OCI-LY1 (cell line): ENCODE data around the gene ATP9B.

Experiments used
- H2AFZ ChIP-seq: fragments of 200-600 bp; sonication (generic), shearing (Covaris generic); 2 replicates; pipeline ENCODE4 v1.6.0; 2014; ENCODE audit warnings: antibody characterized with exemption, mild to moderate bottlenecking, low read length
- H3F3A ChIP-seq: fragments of 200-600 bp; sonication (generic), shearing (Covaris generic); 2 replicates; pipeline ENCODE4 v1.6.0; 2014; ENCODE audit warnings: mild to moderate bottlenecking, antibody characterized with exemption, low read length, moderate library complexity; ENCODE audit not compliant: insufficient read depth
- H3K27ac ChIP-seq: fragments of 200-600 bp; sonication (generic); 2 replicates; pipeline ENCODE4 v1.5.1; 2014; ENCODE audit warnings: low read length, mixed run types, mild to moderate bottlenecking, low read depth; ENCODE audit not compliant: poor library complexity, severe bottlenecking
- H3K27me3 ChIP-seq: fragments of 200-600 bp; sonication (generic); 2 replicates; pipeline ENCODE4 v1.6.0; 2014; ENCODE audit warnings: antibody characterized with exemption, mild to moderate bottlenecking, low read length, moderate library complexity; ENCODE audit not compliant: insufficient read depth
- H3K36me3 ChIP-seq: fragments of 200-600 bp; sonication (generic); 2 replicates; pipeline ENCODE4 v1.6.1; 2014; ENCODE audit warnings: mild to moderate bottlenecking, antibody characterized with exemption, low read length, moderate library complexity, mixed read lengths; ENCODE audit not compliant: insufficient read depth
- H3K4me1 ChIP-seq: fragments of 200-600 bp; sonication (generic); 2 replicates; pipeline ENCODE4 v1.5.1; 2014; ENCODE audit warnings: mild to moderate bottlenecking, low read length, moderate library complexity; ENCODE audit not compliant: insufficient read depth, severe bottlenecking
- H3K4me2 ChIP-seq: fragments of 200-600 bp; sonication (generic), shearing (Covaris generic); 2 replicates; pipeline ENCODE4 v1.6.1; 2014; ENCODE audit warnings: low read length
- H3K4me3 ChIP-seq: fragments of 200-600 bp; sonication (generic); 2 replicates; pipeline ENCODE4 v1.5.1; 2014; ENCODE audit warnings: low read length, low read depth, mild to moderate bottlenecking, mixed read lengths; ENCODE audit not compliant: poor library complexity, severe bottlenecking
- H3K79me2 ChIP-seq: fragments of 200-600 bp; shearing (Covaris generic); 2 replicates; pipeline ENCODE4 v1.6.1; 2016; ENCODE audit warnings: mixed run types, low read length, mixed read lengths; ENCODE audit not compliant: insufficient read depth
- H3K9ac ChIP-seq: fragments of 200-600 bp; sonication (generic), shearing (Covaris generic); 2 replicates; pipeline ENCODE4 v1.6.1; 2014; ENCODE audit warnings: mild to moderate bottlenecking, low read length, mixed read lengths
- H3K9me2 ChIP-seq: fragments of 200-600 bp; sonication (generic), shearing (Covaris generic); 2 replicates; pipeline ENCODE4 v1.6.1; 2014; ENCODE audit warnings: low read depth, mild to moderate bottlenecking, low read length, mixed read lengths
- H3K9me3 ChIP-seq: fragments of 200-600 bp; shearing (Covaris generic); 2 replicates; pipeline ENCODE4 v1.6.1; 2014; ENCODE audit warnings: low read length, mixed read lengths
- H4K20me1 ChIP-seq: fragments of 200-600 bp; sonication (generic), shearing (Covaris generic); 2 replicates; pipeline ENCODE4 v1.6.0; 2016; ENCODE audit warnings: mild to moderate bottlenecking, low read length; ENCODE audit not compliant: insufficient read depth
- CTCF ChIP-seq: fragments of 200-600 bp; sonication (generic), shearing (Covaris generic); IDR thresholded peaks from 2 replicates; pipeline ENCODE4 v1.5.1; 2017; ENCODE audit warnings: mild to moderate bottlenecking, antibody characterized with exemption, low read length, moderate library complexity, mixed read lengths
- EZH2 ChIP-seq: fragments of 200-600 bp; sonication (generic), shearing (Covaris generic); IDR thresholded peaks from 2 replicates; pipeline ENCODE4 v1.8.0; 2017; ENCODE audit warnings: borderline replicate concordance, mixed run types, mild to moderate bottlenecking, antibody characterized with exemption, low read length, moderate library complexity, mixed read lengths

ATP9B gene

GRCh38 chr18:79216176-79216575 lies 147.0 kb downstream of the ATP9B start:
- Histone ChIP-seq H3K36me3 (peaks cover 5% of the 10 kb centered on the region; the same call in 1 of the 2 replicates), H3K79me2 (no peaks in the 10 kb centered on the region), H3K9ac (no peak overlapping the region), H3K4me2 (no peak overlapping the region), H3K4me3 (no peak overlapping the region), H3F3A (no peaks in the 10 kb centered on the region), H3K9me2 (no peaks in the 10 kb centered on the region), H2AFZ (no peak overlapping the region), H3K27me3 (no peaks in the 10 kb centered on the region), H4K20me1 (no peaks in the 10 kb centered on the region), H3K27ac (no peak overlapping the region), H3K9me3 (no peaks in the 10 kb centered on the region), H3K4me1 (no peaks in the 10 kb centered on the region)
- no peak for TF ChIP-seq CTCF
- TF ChIP-seq EZH2, result no peak

- Histone ChIP-seq H3K4me1 (no peaks in the 10 kb centered on the region), H2AFZ (no peak overlapping the region), H3K36me3 (peaks cover 5% of the 10 kb centered on the region; the same call in 1 of the 2 replicates), H3K79me2 (no peaks in the 10 kb centered on the region), H3F3A (no peaks in the 10 kb centered on the region), H3K27me3 (no peaks in the 10 kb centered on the region), H3K4me2 (no peak overlapping the region), H3K9me3 (no peaks in the 10 kb centered on the region), H3K27ac (no peak overlapping the region), H3K9me2 (no peaks in the 10 kb centered on the region), H3K4me3 (no peak overlapping the region), H4K20me1 (no peaks in the 10 kb centered on the region), H3K9ac (no peak overlapping the region)
- TF ChIP-seq EZH2, result no peak
- no peak for TF ChIP-seq CTCF
Observed at GRCh38 chr18:79217979-79218604, 148.9 kb downstream of the ATP9B start.

- no peak overlapping the region for H2AFZ ChIP-seq
- H4K20me1 ChIP-seq, result no peaks in the 10 kb centered on the region
- no peaks in the 10 kb centered on the region for H3K27me3 ChIP-seq
- H3K27ac ChIP-seq, result no peak overlapping the region
- no peaks in the 10 kb centered on the region for H3K9me3 ChIP-seq
- peaks cover 4% of the 10 kb centered on the region for H3K4me1 ChIP-seq
- no peaks in the 10 kb centered on the region for H3F3A ChIP-seq
- H3K9me2 ChIP-seq, result no peaks in the 10 kb centered on the region
- H3K9ac ChIP-seq, result no peak overlapping the region
- H3K79me2 ChIP-seq, result no peaks in the 10 kb centered on the region
- peaks cover 5% of the 10 kb centered on the region; the same call in 1 of the 2 replicates for H3K36me3 ChIP-seq
- no peak overlapping the region for H3K4me2 ChIP-seq
- H3K4me3 ChIP-seq, result no peak overlapping the region
- TF ChIP-seq EZH2 (no peak), CTCF (no peak)
Observed at GRCh38 chr18:79218605-79219190, 149.5 kb downstream of the ATP9B start.
